Measurements from ENCODE around the gene EIF4G1. TPM values are rescaled to one million over a fixed set of nuclear protein-coding genes. Genes with fewer than 3 reads are reported as not detected.
"Not testable (repeated sequence)": the region's sequence is repeated elsewhere in the genome, so short reads cannot be mapped to it uniquely, and the experiment has no call there.

The EIF4G1 gene
- total RNA-seq, 1 donor from 2014 or later: 77.8 TPM

- no peak for DNase-seq
These were observed 20.2 kb downstream of the EIF4G1 start for GRCh38 chr3:184334470-184335158.

GRCh38 chr3:184335291-184335660 is 20.9 kb downstream of the EIF4G1 start:
- DNase-seq: no peak

GRCh38 chr3:184335661-184336546 is 21.5 kb downstream of the EIF4G1 start:
- peak; percentile 79 for DNase-seq

- DNase-seq: no peak
These were observed 22.4 kb downstream of the EIF4G1 start for GRCh38 chr3:184336547-184337398.

GRCh38 chr3:184337399-184337714 is 23.0 kb downstream of the EIF4G1 start, which contains the start of gene FAM131A:
FAM131A (plus strand) TSS chr3:184337600; CDS start chr3:184337631, 31 bp downstream.
- peak; percentile 72 for DNase-seq

GRCh38 chr3:184337981-184338380 is 23.6 kb downstream of the EIF4G1 start:
- DNase-seq: no peak

- peak; percentile 87 for DNase-seq
These were observed 24.1 kb downstream of the EIF4G1 start for GRCh38 chr3:184338511-184338945.

- no peak for DNase-seq
These were observed 24.6 kb downstream of the EIF4G1 start for GRCh38 chr3:184339001-184339400.

- DNase-seq: not testable (repeated sequence)
These were observed 25.2 kb downstream of the EIF4G1 start for GRCh38 chr3:184339451-184340135.

- DNase-seq: no peak
These were observed 27.5 kb downstream of the EIF4G1 start for GRCh38 chr3:184341925-184342324.

- no peak for DNase-seq
These were observed 28.9 kb downstream of the EIF4G1 start for GRCh38 chr3:184343200-184343876.

GRCh38 chr3:184344579-184345316 is 30.3 kb downstream of the EIF4G1 start:
- DNase-seq: no peak

- peak; percentile 82 for DNase-seq
These were observed 31.1 kb downstream of the EIF4G1 start for GRCh38 chr3:184345317-184346144.

- DNase-seq: no peak
These were observed 32.2 kb downstream of the EIF4G1 start for GRCh38 chr3:184346480-184347190.

- DNase-seq: no peak
These were observed 33.1 kb downstream of the EIF4G1 start for GRCh38 chr3:184347321-184348056.

- no peak for DNase-seq
These were observed 33.6 kb downstream of the EIF4G1 start for GRCh38 chr3:184348057-184348382.

GRCh38 chr3:184349563-184350470 is 35.4 kb downstream of the EIF4G1 start:
- no peak for DNase-seq

Data from occipital lobe (tissue), 2 donors.